ENCODE measurements around the gene PLEKHA7.

Gene PLEKHA7

GRCh38 chr11:16793009-16793408, 221.2 kb downstream of the PLEKHA7 start:
- no peak for DNase-seq (ENCODE audit: low read depth in 2 of 2, low spot score in 1 of 2)

DNA sequence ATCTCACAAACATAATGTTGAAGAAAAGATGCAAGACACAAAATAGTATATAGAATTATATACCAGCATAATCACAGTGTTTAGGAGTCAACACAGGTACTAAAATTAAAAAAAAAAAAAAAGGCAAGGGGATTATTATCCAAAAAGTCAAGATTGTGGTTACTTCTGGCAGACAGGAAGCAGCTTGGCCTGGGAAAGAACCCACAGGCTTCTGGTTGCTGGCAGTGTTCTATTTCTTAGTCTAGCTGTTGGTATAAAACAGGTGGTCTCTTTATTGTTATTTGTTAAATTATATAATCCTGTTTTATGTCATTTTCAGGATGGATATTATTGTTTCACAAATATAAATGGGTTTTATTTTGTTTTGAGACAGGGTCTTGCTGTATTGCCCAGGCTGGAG, 221.8 kb downstream of the PLEKHA7 start:
- no peak for DNase-seq (ENCODE audit: low read depth in 2 of 2, low spot score in 1 of 2)

DNA sequence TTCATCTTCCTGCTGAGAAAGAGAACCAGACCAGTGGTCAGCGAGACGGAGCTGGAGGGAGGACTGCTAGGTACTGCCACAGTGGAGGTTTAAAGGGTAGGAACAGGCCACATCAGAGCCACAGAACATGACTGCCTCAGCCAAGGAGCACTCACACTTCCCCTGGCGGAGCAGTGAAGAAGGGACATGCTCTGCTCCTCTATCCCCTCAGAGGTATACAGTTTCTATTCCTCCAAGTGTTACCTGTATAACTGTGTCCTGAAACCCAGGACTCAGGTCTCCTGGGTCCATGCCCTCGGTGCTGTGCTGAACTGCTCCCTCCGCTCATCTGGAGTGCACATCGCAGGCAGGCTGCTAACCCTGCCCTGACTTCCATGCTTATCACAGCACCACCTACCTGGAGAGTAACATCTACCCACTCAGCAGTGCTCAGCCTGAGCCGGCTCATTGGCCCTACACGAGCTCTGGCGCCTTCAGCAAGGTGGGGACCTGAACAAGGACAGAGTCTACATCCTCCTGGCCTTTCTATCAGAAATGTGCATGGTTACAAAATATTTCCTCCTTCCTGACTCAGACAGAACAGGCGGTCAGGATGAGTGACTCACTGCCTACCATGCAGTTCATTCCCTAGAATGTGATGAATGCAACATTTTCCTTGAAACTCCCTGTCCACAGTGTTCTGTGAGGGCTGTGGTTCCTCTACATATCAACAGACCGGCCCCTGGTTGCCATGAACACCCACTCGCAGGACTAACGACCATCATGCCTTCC, 222.8 kb downstream of the PLEKHA7 start:
- no peak for DNase-seq (ENCODE audit: low read depth in 2 of 2, low spot score in 1 of 2)

DNA sequence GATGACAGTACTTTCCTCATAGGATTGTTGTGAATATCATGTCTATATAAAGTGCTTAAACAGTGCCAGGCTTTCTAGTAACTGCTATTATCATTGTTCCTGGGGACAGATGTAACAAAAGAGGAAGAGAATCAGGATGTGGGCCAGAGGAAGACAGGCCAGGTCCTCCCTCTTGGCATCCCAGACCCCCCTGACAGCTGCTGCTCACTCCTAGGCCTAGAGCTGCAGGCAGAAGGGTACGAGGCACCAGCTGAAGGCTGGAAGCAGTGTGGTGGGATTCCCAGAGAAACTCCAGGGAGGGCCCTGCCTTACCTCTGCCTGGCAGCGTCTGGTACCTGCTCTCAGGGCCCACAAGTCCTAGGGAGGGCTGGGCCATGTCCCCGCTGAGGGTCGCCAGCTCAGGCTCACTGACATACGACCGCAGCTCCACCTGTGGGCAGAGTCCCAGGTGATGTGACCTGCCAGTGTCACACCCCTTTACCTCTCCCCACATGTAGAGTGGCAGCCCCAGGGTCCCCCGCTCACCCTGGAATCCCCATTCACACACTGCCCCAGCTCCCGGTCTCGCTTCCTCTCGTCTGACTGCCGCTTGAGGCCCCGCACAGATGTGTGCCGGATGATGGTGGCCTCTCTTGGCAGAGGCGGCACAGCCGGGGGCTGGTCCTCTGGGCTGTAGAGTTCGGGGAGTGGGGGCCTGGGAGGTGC, 223.6 kb downstream of the PLEKHA7 start:
- DNase-seq (ENCODE audit: low read depth in 2 of 2, low spot score in 1 of 2), result no peak

DNA sequence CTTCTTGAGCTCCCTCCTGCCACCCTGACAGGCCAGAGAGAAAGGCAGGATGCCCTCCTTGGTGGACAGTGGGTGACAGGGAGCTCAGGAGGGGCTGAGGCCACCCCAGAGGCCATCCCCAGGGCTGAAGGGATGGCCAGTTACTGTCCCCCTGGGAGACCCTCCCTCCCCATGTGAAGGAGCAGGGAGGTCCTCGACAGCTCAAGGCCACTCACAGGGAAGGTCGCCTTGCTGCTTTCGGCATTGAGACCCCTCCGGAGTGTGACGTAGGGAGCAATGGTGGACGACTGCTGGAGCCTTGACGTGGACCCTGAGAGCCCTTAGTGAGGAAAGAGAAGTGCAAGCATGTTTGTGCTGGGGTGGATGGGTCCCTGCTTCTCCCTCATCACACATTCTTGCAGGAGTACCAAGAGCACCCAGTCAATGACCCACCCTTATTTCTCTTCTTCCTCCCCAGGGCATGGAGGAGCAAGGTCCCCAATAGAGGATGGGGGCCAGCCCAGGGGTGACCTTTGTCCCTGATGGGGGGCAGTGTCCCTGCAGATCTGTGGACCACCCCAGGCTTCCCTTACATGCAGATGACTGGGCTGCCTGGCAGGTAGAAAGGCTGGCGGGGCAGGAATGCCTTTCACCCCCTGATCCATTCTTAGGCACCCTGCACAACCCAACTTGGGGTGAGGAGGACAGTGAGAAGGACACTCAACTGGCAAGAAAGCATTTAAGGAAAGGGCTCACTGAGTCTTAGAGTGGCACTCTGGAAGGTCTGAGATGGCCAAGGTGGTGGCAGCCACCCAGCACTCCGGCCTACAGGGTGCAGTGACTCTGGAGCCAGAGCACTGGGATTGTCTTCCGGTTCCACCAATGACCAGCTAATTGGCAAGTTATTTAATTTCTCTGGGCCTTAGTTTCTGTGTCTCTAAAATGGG, 224.4 kb downstream of the PLEKHA7 start:
- no peak for DNase-seq (ENCODE audit: low read depth in 2 of 2, low spot score in 1 of 2)

DNA sequence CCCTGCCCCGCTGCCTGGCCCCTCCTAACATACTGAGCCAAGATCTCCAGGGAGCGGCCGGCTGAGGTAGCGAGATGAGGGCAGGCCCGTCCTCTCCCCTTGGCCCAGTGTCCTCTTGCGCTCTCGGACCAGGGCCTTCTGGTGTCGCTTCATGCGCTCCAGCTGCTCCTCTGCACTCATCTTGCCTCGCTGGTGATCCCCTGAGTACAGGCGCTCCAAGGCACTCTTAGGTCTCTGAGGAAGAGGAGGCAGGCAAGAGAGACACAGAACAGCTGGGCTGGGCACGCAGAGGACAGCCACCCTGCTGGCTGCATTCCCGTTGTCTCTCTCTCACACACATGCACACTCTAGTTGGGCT, 225.2 kb downstream of the PLEKHA7 start:
- no peak for DNase-seq (ENCODE audit: low read depth in 2 of 2, low spot score in 1 of 2)

DNA sequence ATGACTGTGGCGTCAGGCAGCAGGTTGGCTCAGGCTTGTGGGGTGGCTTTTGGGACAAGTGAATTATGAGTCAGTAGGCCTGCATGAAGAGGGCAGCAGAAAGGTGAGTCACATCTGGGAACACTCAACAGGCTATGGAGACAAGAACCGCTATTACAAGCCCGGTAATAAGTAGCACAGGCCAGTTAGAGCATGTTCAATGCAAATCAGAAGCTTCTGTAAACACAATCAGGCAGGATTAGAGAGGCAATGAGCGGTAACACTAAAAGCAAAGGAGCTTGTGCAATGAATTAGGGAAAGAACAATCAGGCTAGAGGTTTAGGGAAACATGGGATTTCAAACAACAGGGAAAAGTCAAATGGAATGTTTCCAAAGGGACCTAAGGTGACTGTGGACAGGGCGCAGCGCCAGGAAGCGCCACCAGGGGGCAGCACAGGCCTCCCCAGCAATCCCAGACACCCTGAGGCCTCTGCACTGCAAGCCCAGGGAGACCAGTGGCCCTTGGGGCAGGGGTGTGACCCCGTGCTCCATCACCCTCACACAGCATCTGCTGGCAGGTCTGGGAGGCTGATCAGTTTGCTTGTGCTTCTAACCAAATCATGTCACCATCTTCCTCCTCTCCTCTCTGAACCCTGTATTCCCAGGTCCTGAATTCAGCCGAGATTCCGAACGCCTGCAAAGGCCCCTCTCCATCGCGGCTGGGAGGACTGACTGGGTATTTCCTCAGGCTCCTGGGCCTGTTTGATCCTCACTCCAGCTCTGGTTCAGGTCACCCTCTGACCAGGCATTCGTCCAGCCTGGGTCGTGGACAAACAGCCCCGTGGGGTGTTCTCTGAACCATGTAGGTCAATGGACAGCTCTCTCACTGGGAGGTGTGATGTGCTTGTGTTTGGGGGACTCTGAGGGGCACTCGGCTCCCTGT, 225.8 kb downstream of the PLEKHA7 start:
- peak in 1 of 2 donors; percentile 20 for DNase-seq (ENCODE audit: low read depth in 2 of 2, low spot score in 1 of 2)

DNA sequence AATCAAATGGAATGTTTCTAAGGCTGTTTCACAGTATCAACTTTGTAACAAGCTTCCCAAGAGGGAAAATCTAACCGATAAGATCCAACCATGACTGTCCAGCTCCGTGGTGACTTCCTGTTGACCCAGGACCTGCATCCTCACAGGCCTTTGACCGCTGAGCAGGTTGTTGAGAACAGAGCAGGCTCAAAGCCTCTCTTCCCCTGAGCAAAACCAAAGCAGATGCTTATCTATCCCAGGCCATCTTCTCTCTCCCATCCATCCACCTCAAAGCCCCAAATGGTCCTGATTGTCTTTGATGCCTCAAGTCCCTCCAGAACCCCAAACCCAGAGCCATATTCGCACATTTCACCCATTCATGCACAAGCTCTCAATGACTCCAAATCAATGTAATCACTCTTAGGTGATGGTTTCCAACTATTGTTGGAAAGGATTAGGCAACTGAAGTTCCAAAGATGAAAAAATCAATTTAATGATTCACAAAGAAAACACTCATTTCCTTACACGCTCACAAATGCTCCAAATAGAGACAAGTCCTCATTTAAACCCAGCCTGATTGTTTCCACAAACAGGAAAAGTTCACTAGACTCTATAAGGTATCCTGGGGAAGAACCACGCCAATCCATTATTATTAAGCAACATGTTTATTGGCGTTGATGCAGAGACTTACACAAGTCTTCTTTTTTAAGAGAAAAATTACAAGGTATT, 227.0 kb downstream of the PLEKHA7 start:
- DNase-seq (ENCODE audit: low read depth in 2 of 2, low spot score in 1 of 2), result no peak

GRCh38 chr11:16786131-16786530, 228.1 kb downstream of the PLEKHA7 start:
- no peak for DNase-seq (ENCODE audit: low read depth in 2 of 2, low spot score in 1 of 2)

GRCh38 chr11:16785520-16786128, 228.6 kb downstream of the PLEKHA7 start:
- DNase-seq (ENCODE audit: low read depth in 2 of 2, low spot score in 1 of 2), result peak in 1 of 2 donors; percentile 13

DNA sequence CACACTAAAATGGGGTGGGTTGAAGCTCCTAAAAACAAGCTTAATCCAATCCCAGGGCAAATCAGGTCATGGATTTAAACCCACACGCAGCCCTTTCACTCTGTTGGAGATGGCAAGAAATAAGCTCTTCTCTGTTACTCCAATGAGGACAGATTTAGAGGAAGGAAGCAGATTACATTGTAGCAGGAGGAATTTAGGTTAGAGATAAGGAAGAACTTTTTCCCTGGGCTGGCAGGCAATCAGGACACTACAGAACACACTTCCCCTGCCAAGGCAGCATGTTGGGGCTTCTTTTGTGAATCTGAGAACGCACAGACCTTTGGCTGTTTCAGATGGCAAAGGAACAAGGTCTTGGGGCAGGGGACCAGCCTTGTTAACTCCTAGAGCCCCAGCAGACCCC, 229.5 kb downstream of the PLEKHA7 start:
- DNase-seq (ENCODE audit: low read depth in 2 of 2, low spot score in 1 of 2), result no peak

- DNase-seq (ENCODE audit: low read depth in 2 of 2, low spot score in 1 of 2), result no peak
Measured at GRCh38 chr11:16784097-16784496, 230.1 kb downstream of the PLEKHA7 start.

- DNase-seq (ENCODE audit: low read depth in 2 of 2, low spot score in 1 of 2), result no peak
Measured at GRCh38 chr11:16783321-16783801, 230.9 kb downstream of the PLEKHA7 start.

GRCh38 chr11:16781936-16782919, 232.0 kb downstream of the PLEKHA7 start:
- DNase-seq (ENCODE audit: low read depth in 2 of 2, low spot score in 1 of 2), result no peak

DNA sequence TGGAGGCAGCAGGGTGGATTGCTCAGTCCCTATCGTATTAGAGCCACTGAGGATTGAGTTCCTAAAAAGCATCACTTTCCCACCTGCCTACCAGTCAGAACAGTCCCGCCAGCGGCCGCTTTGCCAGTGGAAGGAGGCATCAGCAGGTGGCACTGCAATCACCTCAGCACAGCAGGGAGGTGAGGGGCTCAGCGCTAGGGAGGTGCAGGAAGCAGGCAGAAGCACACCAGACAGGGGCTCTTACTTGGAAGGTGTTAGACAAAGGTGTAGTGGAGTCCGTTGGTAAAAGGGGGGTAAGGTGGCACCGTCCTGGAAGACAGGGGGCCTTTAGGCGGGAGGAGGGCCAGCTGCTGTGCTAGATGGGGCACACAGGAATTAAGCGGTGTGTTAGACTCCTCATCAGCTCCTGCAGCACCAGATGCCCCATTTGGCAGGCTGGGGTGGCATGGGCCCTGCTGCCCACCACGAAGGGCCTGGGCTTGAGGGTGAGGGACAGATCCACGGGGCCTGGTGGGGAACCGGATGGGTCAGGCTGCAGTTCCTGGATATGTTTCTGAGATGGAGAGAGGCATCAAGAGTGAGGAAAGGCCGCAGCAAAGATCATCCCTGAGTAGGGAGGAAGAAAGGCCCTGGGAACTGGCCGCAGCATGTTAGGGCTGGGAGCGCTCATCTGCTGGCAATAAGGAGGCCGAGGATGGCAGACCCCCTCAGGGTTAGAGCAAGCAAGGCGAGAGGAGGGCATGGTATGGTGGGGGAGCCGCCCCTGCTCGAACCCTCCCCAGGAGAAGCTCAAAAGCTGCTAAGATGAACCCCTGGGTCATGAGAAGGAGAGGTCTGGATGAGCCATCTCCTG, 233.3 kb downstream of the PLEKHA7 start:
- DNase-seq (ENCODE audit: low read depth in 2 of 2, low spot score in 1 of 2), result no peak

GRCh38 chr11:16780146-16780545, 234.1 kb downstream of the PLEKHA7 start:
- DNase-seq (ENCODE audit: low read depth in 2 of 2, low spot score in 1 of 2), result no peak

DNA sequence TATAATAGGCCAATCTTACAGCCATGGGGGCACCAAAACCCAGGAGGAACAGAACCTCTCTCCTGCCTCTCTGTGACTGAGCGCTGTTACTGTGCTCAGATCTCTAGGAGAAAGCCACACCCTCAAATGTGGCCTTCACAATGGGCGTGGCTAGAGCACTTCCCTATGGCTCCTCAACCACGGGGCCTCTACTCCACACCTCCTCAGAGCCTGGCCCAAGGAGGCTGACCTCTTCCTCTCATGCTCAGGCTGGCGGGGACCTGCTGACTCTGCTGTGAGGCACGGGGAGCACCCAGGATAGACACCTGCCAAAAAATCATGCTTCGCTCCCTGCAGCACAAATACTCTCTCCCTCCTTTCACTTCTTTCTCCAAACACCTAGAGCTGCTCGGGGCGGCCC, 234.8 kb downstream of the PLEKHA7 start:
- DNase-seq (ENCODE audit: low read depth in 2 of 2, low spot score in 1 of 2), result no peak

Measured in stimulated activated CD8-positive, alpha-beta memory T cell treated with anti-CD3 and anti-CD28 coated beads, Interleukin-4, amount 100 ng/mL, for 4 hours (primary cell).